MM.1S (cell line): ENCODE results near the gene RCOR1.

Experiments used
- EZH2phosphoT487 ChIP-seq: fragments of 300-600 bp; sonication (generic); IDR thresholded peaks from 2 replicates; pipeline ENCODE4 v1.6.1; 2018; ENCODE audit warnings: antibody characterized with exemption, low read length
- TF ChIP-seq, protein P1 (sequence below): fragments of 300-600 bp; sonication (generic); IDR thresholded peaks from 2 replicates; pipeline ENCODE4 v1.5.1; 2016; ENCODE audit warnings: antibody characterized with exemption, low read length, mixed read lengths

DNA sequence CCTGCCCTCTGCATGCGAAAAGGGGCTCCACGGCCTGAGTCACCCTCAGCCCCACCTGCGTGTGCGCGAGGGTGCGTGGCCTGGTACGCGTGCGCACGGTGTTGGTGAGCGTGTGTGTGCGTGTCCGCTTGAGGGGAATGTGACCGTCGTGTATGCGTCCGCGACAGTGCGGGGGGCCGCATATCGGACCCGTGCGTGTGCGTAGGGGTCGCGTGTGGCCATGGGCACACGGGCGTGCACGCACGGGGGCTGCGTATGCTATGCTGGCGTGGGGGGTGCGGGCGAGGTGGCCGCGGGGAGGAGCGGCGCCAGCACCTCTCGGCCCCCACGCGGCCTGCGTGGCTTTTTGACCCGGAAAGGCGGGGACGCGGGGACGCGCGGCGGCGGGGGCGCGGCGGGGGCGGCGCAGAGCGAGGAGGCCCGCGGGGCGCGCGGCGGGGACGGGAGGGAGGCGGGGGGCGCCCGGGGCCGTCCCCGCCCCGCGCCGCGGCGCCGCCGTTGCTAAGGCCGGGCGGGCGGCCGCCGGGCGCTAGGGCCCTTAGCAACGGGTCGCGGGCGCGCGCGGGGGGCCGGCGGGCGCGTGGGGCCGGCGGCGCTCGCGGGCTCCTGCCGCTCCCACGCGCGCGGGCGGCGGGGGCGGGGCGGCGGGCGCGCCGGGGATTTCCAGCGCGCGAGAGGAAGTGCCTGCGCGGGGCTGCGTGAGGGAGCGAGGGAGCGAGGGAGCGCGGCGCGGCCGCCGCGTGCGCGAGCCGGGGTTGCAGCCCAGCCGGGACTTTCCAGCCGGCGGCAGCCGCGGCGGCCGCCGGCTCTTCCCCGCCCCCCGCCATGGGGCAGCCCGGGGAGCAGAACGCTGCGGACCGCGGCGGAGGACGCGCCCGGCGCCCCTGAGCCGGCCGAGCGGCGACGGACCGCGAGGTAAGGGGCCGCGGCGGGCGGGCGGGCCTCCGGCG lies 184.6 kb downstream of the RCOR1 start, which contains the start of gene TRAF3:
- TF ChIP-seq, protein P1, sequence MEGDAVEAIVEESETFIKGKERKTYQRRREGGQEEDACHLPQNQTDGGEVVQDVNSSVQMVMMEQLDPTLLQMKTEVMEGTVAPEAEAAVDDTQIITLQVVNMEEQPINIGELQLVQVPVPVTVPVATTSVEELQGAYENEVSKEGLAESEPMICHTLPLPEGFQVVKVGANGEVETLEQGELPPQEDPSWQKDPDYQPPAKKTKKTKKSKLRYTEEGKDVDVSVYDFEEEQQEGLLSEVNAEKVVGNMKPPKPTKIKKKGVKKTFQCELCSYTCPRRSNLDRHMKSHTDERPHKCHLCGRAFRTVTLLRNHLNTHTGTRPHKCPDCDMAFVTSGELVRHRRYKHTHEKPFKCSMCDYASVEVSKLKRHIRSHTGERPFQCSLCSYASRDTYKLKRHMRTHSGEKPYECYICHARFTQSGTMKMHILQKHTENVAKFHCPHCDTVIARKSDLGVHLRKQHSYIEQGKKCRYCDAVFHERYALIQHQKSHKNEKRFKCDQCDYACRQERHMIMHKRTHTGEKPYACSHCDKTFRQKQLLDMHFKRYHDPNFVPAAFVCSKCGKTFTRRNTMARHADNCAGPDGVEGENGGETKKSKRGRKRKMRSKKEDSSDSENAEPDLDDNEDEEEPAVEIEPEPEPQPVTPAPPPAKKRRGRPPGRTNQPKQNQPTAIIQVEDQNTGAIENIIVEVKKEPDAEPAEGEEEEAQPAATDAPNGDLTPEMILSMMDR, result no peak
- TF ChIP-seq EZH2phosphoT487, result no peak
